ENCODE results near the gene MALAT1.

DNA sequence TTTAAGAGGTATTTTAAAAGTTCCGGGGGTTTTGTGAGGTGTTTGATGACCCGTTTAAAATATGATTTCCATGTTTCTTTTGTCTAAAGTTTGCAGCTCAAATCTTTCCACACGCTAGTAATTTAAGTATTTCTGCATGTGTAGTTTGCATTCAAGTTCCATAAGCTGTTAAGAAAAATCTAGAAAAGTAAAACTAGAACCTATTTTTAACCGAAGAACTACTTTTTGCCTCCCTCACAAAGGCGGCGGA lies 193 bp upstream of the MALAT1 start:
- no peak for TF ChIP-seq POLR2A (IDR thresholded peaks at IDR 0.05; ENCODE audit: borderline replicate concordance, extremely low read depth, insufficient read depth, insufficient read length)
- TF ChIP-seq POLR2AphosphoS5 (IDR thresholded peaks at IDR 0.05; ENCODE audit: low read depth, low read length): no peak
- TF ChIP-seq, protein P1, sequence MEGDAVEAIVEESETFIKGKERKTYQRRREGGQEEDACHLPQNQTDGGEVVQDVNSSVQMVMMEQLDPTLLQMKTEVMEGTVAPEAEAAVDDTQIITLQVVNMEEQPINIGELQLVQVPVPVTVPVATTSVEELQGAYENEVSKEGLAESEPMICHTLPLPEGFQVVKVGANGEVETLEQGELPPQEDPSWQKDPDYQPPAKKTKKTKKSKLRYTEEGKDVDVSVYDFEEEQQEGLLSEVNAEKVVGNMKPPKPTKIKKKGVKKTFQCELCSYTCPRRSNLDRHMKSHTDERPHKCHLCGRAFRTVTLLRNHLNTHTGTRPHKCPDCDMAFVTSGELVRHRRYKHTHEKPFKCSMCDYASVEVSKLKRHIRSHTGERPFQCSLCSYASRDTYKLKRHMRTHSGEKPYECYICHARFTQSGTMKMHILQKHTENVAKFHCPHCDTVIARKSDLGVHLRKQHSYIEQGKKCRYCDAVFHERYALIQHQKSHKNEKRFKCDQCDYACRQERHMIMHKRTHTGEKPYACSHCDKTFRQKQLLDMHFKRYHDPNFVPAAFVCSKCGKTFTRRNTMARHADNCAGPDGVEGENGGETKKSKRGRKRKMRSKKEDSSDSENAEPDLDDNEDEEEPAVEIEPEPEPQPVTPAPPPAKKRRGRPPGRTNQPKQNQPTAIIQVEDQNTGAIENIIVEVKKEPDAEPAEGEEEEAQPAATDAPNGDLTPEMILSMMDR (IDR thresholded peaks at IDR 0.05 in 2 of 3, conservative IDR thresholded peaks at IDR 0.05 in 1 of 3; ENCODE audit: borderline replicate concordance in 1 of 3, insufficient read depth in 1 of 3, low read depth in 2 of 3, low read length in 2 of 3): no peak

All from HCT116 (cell line).